ENCODE data around the gene TBC1D5.
A peak's percentile ranks its signal among the peaks of the same experiment; 100 is the strongest.

TBC1D5 gene

DNA sequence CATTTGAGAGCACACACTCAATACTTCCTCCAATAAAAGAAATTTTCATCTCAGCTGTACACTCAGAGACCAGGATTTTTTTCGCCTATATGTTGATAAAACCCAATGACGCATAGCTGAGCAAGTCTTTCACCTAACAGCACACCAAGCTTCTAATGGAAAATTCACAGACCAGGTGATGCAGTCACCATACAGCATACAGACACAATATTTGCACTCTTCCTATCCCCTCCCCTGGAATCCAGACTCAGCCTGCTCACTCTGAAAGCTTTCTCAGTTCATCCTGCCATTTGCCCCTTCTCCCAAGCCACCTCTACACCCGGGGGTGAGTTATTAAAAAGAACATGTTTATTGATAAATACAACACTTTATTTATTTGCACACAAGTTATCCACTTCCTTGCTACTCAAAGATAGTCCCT is 1.7 kb downstream of the TBC1D5 start:
- Histone ChIP-seq H4K91ac (ENCODE audit: low read length) (peak overlapping the region; percentile 25), H3K79me1 (replicated peaks; ENCODE audit: low read length, poor library complexity, severe bottlenecking) (peaks cover 13% of the 10 kb centered on the region), H3K27ac (ENCODE audit: low read length, poor library complexity, severe bottlenecking) (peak overlapping the region; percentile 98), H3K9me3 (ENCODE audit: control insufficient read depth, low read length) (no peaks in the 10 kb centered on the region), H3K14ac (ENCODE audit: low read length in 2 of 2) (no peak overlapping the region), H2BK12ac (ENCODE audit: low read length in 2 of 2) (no peak overlapping the region), H3K23ac (ENCODE audit: low read length in 2 of 2) (no peak overlapping the region), H3K27me3 (ENCODE audit: control insufficient read depth in 1 of 2, insufficient read depth in 1 of 2, low read length in 2 of 2) (no peaks in the 10 kb centered on the region), H2BK15ac (ENCODE audit: low read depth, poor library complexity, severe bottlenecking) (no peak overlapping the region), H2AK5ac (ENCODE audit: low read length, severe bottlenecking) (no peak overlapping the region), H3K9ac (ENCODE audit: low read length) (peak overlapping the region; percentile 95), H3K4ac (ENCODE audit: low read depth in 1 of 2, low read length in 2 of 2) (peak overlapping the region; percentile 32 to 35), H3K4me2 (ENCODE audit: low read length, poor library complexity, severe bottlenecking) (peak overlapping the region; percentile 65), H3K4me3 (ENCODE audit: insufficient read depth in 1 of 2, low read depth in 1 of 2, low read length in 2 of 2) (peak overlapping the region in 1 of 2 experiments; percentile 85), H2AFZ (ENCODE audit: low read depth, low read length) (no peak overlapping the region), H2BK5ac (ENCODE audit: low read depth, low read length, poor library complexity, severe bottlenecking) (no peak overlapping the region), H3K4me1 (ENCODE audit: control insufficient read depth, insufficient read depth, low read depth, low read length) (peaks cover 5% of the 10 kb centered on the region), H3K36me3 (ENCODE audit: control insufficient read depth in 1 of 2, insufficient read depth in 2 of 2, low read depth in 1 of 2, low read length in 2 of 2) (peaks cover 0 to 3% of the 10 kb centered on the region in 2 experiments), H2BK120ac (ENCODE audit: low read depth, low read length) (no peak overlapping the region), H4K8ac (ENCODE audit: low read length) (peak overlapping the region; percentile 35), H3K18ac (ENCODE audit: low read depth in 1 of 2, low read length in 2 of 2) (peak overlapping the region; percentile 9 to 73)
- DNase-seq, result peak; percentile 48
- WGBS, result 49% methylated on average over 2 of the region's 3 CpGs

DNA sequence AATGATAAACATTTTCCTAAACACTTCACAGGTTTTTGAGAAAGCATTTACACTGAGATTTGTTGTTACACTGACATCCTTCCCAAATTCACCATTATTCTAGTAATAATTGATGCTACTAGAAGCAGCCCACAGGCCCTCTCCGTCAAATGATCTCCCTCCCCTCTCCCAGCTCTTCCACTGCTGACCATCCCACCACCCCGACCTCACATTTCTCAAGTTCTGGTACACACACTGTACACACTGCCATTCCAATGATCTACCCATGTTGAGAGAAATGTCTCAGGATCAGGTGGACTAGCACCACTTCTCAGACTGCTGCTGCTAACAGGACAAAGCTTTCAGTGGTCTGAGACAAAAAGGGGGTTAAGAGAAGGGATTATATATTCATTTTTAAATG is 3.5 kb downstream of the TBC1D5 start:
- no peak overlapping the region for H2AFZ ChIP-seq (ENCODE audit: low read depth, low read length)
- 85% methylated on average over 2 of the region's 2 CpGs for WGBS

DNA sequence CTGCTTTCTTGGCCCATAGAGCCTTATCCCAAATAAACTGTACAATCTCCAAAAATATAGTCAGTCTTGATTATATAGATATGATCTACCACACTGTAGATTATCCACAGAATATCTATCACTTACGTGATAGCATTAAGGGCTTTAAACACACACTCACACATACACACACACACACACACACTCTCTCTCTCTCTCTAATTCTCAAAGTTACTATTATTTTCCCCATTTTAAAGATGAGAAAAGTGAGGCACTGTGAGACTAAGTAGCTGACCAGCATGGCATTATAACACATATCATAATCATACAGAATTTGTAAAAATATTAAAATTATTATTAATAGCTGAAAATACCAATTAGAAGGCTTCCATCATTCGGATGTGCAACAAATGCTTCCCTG is 4.2 kb downstream of the TBC1D5 start:
- H3K14ac ChIP-seq (ENCODE audit: low read length in 2 of 2), result no peak overlapping the region
- no peak for DNase-seq
- H2AFZ ChIP-seq (ENCODE audit: low read depth, low read length), result no peak overlapping the region
- no peak overlapping the region for H4K8ac ChIP-seq (ENCODE audit: low read length)
- H2BK5ac ChIP-seq (ENCODE audit: low read depth, low read length, poor library complexity, severe bottlenecking), result no peak overlapping the region
- peaks cover 0 to 3% of the 10 kb centered on the region in 2 experiments for H3K36me3 ChIP-seq (ENCODE audit: control insufficient read depth in 1 of 2, insufficient read depth in 2 of 2, low read depth in 1 of 2, low read length in 2 of 2)
- peaks cover 16% of the 10 kb centered on the region for H3K79me1 ChIP-seq (replicated peaks; ENCODE audit: low read length, poor library complexity, severe bottlenecking)
- no peak overlapping the region for H2BK12ac ChIP-seq (ENCODE audit: low read length in 2 of 2)
- H2BK15ac ChIP-seq (ENCODE audit: low read depth, poor library complexity, severe bottlenecking), result no peak overlapping the region
- no peaks in the 10 kb centered on the region for H3K27me3 ChIP-seq (ENCODE audit: control insufficient read depth in 1 of 2, insufficient read depth in 1 of 2, low read length in 2 of 2)
- H3K4me1 ChIP-seq (ENCODE audit: control insufficient read depth, insufficient read depth, low read depth, low read length), result peaks cover 5% of the 10 kb centered on the region
- no peak overlapping the region for H3K4ac ChIP-seq (ENCODE audit: low read depth in 1 of 2, low read length in 2 of 2)
- H3K4me3 ChIP-seq (ENCODE audit: insufficient read depth in 1 of 2, low read depth in 1 of 2, low read length in 2 of 2), result no peak overlapping the region
- no peak overlapping the region for H3K27ac ChIP-seq (ENCODE audit: low read length, poor library complexity, severe bottlenecking)
- H3K9me3 ChIP-seq (ENCODE audit: control insufficient read depth, low read length), result no peaks in the 10 kb centered on the region
- no peak overlapping the region for H3K9ac ChIP-seq (ENCODE audit: low read length)
- H3K23ac ChIP-seq (ENCODE audit: low read length in 2 of 2), result no peak overlapping the region
- no peak overlapping the region for H3K4me2 ChIP-seq (ENCODE audit: low read length, poor library complexity, severe bottlenecking)
- no peak overlapping the region for H3K18ac ChIP-seq (ENCODE audit: low read depth in 1 of 2, low read length in 2 of 2)
- H2BK120ac ChIP-seq (ENCODE audit: low read depth, low read length), result no peak overlapping the region
- WGBS, result 99% methylated on average over 2 of the region's 2 CpGs
- H2AK5ac ChIP-seq (ENCODE audit: low read length, severe bottlenecking), result no peak overlapping the region
- H4K91ac ChIP-seq (ENCODE audit: low read length), result no peak overlapping the region

More for the DNA sequence above, 3.5 kb downstream of the TBC1D5 start:
- DNase-seq, result no peak
- Histone ChIP-seq H3K14ac (ENCODE audit: low read length in 2 of 2) (no peak overlapping the region), H3K79me1 (replicated peaks; ENCODE audit: low read length, poor library complexity, severe bottlenecking) (peaks cover 16% of the 10 kb centered on the region), H3K4me2 (ENCODE audit: low read length, poor library complexity, severe bottlenecking) (no peak overlapping the region), H3K23ac (ENCODE audit: low read length in 2 of 2) (no peak overlapping the region), H3K4me3 (ENCODE audit: insufficient read depth in 1 of 2, low read depth in 1 of 2, low read length in 2 of 2) (no peak overlapping the region), H4K91ac (ENCODE audit: low read length) (no peak overlapping the region), H3K9me3 (ENCODE audit: control insufficient read depth, low read length) (no peaks in the 10 kb centered on the region), H3K27ac (ENCODE audit: low read length, poor library complexity, severe bottlenecking) (no peak overlapping the region), H2BK5ac (ENCODE audit: low read depth, low read length, poor library complexity, severe bottlenecking) (no peak overlapping the region), H2BK120ac (ENCODE audit: low read depth, low read length) (no peak overlapping the region), H3K4me1 (ENCODE audit: control insufficient read depth, insufficient read depth, low read depth, low read length) (peaks cover 5% of the 10 kb centered on the region), H3K36me3 (ENCODE audit: control insufficient read depth in 1 of 2, insufficient read depth in 2 of 2, low read depth in 1 of 2, low read length in 2 of 2) (peaks cover 0 to 3% of the 10 kb centered on the region in 2 experiments), H3K4ac (ENCODE audit: low read depth in 1 of 2, low read length in 2 of 2) (no peak overlapping the region), H2AK5ac (ENCODE audit: low read length, severe bottlenecking) (peak overlapping the region; percentile 6), H4K8ac (ENCODE audit: low read length) (peak overlapping the region; percentile 66), H2BK15ac (ENCODE audit: low read depth, poor library complexity, severe bottlenecking) (no peak overlapping the region), H3K18ac (ENCODE audit: low read depth in 1 of 2, low read length in 2 of 2) (no peak overlapping the region), H2BK12ac (ENCODE audit: low read length in 2 of 2) (no peak overlapping the region), H3K27me3 (ENCODE audit: control insufficient read depth in 1 of 2, insufficient read depth in 1 of 2, low read length in 2 of 2) (no peaks in the 10 kb centered on the region), H3K9ac (ENCODE audit: low read length) (peak overlapping the region; percentile 39)

DNA sequence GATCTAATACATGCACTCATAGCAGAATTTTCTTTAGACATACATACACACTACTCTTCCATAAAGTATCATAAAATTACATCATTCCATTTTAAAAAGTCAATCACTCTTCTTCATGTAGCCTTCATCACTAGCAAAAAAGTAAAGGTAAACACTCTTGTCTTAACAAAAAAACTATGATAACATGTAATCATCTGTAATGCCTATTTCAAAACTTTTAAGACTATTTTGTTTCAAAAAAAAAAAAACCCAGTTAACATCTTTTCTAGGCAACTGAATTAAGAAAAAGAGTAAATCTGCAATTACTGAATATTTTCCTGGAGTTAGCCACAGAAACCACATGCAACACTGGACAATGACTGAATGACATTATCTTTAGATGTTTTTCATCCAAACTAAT is 4.8 kb downstream of the TBC1D5 start:
- Histone ChIP-seq H2BK15ac (ENCODE audit: low read depth, poor library complexity, severe bottlenecking) (no peak overlapping the region), H3K9ac (ENCODE audit: low read length) (no peak overlapping the region), H3K79me1 (replicated peaks; ENCODE audit: low read length, poor library complexity, severe bottlenecking) (peaks cover 16% of the 10 kb centered on the region), H3K4me3 (ENCODE audit: insufficient read depth in 1 of 2, low read depth in 1 of 2, low read length in 2 of 2) (no peak overlapping the region), H3K4me1 (ENCODE audit: control insufficient read depth, insufficient read depth, low read depth, low read length) (peaks cover 5% of the 10 kb centered on the region), H4K91ac (ENCODE audit: low read length) (no peak overlapping the region), H2BK120ac (ENCODE audit: low read depth, low read length) (no peak overlapping the region), H3K4me2 (ENCODE audit: low read length, poor library complexity, severe bottlenecking) (no peak overlapping the region), H3K27ac (ENCODE audit: low read length, poor library complexity, severe bottlenecking) (no peak overlapping the region), H3K27me3 (ENCODE audit: control insufficient read depth in 1 of 2, insufficient read depth in 1 of 2, low read length in 2 of 2) (no peaks in the 10 kb centered on the region), H2AK5ac (ENCODE audit: low read length, severe bottlenecking) (no peak overlapping the region), H4K8ac (ENCODE audit: low read length) (no peak overlapping the region), H2BK5ac (ENCODE audit: low read depth, low read length, poor library complexity, severe bottlenecking) (no peak overlapping the region), H3K18ac (ENCODE audit: low read depth in 1 of 2, low read length in 2 of 2) (no peak overlapping the region), H3K9me3 (ENCODE audit: control insufficient read depth, low read length) (no peaks in the 10 kb centered on the region), H3K14ac (ENCODE audit: low read length in 2 of 2) (no peak overlapping the region), H3K23ac (ENCODE audit: low read length in 2 of 2) (no peak overlapping the region), H3K4ac (ENCODE audit: low read depth in 1 of 2, low read length in 2 of 2) (no peak overlapping the region), H3K36me3 (ENCODE audit: control insufficient read depth in 1 of 2, insufficient read depth in 2 of 2, low read depth in 1 of 2, low read length in 2 of 2) (peaks cover 0 to 3% of the 10 kb centered on the region in 2 experiments), H2AFZ (ENCODE audit: low read depth, low read length) (no peak overlapping the region), H2BK12ac (ENCODE audit: low read length in 2 of 2) (no peak overlapping the region)
- DNase-seq, result no peak

All from mesenchymal stem cell (in vitro differentiated cells and primary cell).